Tibial artery (tissue), 4 donors: ENCODE data around the gene ABTB2.

Experiments
- DNase-seq, 2 donors: peaks; one replicate each; pipeline ENCODE4 v3.0.0-alpha.2; 2019
- H3K27ac ChIP-seq, 2 donors: fragments of 200-600 bp; sonication (generic) in 1 of 2; 1 replicate in 1 of 2; 2 replicates in 1 of 2; pipeline ENCODE4 v1.5.1; 2018 to 2019; ENCODE audit warnings: mild to moderate bottlenecking in 1 of 2
- H3K27me3 ChIP-seq, 2 donors: fragments of 200-600 bp; sonication (generic) in 1 of 2; one replicate each; pipeline versions ENCODE4 v1.5.1 to v1.6.0; 2016 to 2019
- H3K36me3 ChIP-seq, 3 donors: fragments of 200-600 bp; sonication (generic) in 2 of 3; one replicate each; pipeline ENCODE4 v1.5.1; 2016 to 2019; ENCODE audit warnings: mild to moderate bottlenecking in 2 of 3
- H3K4me1 ChIP-seq, 4 donors: fragments of 200-600 bp; sonication (generic) in 2 of 4; 1 replicate in 3 of 4; 2 replicates in 1 of 4; pipeline ENCODE4 v1.5.1; 2016 to 2019
- H3K4me3 ChIP-seq, 2 donors: fragments of 200-600 bp; sonication (generic) in 1 of 2; 1 replicate in 1 of 2; 2 replicates in 1 of 2; pipeline ENCODE4 v1.5.1; 2018 to 2019; ENCODE audit warnings: mild to moderate bottlenecking in 2 of 2
- H3K9me3 ChIP-seq, 3 donors: fragments of 200-600 bp; sonication (generic) in 1 of 3; one replicate each; pipeline ENCODE4 v1.5.1; 2016 to 2019
- CTCF ChIP-seq, 2 experiments: fragments of 200-600 bp in 1 of 2; fragments of 450-650 bp in 1 of 2; IDR thresholded peaks; one replicate each; pipeline ENCODE4 v1.5.1; 2017 to 2019; ENCODE audit warnings: antibody characterized with exemption in 2 of 2, mild to moderate bottlenecking in 1 of 2, moderate library complexity in 1 of 2
- intact Hi-C: fragments of 100-400 bp; cut with DNase I; formaldehyde crosslinking; loops from one replicate; pipeline ENCODE4 v1.15.0; 2023; ENCODE audit warnings: low total_unique reads

ABTB2 gene

DNA sequence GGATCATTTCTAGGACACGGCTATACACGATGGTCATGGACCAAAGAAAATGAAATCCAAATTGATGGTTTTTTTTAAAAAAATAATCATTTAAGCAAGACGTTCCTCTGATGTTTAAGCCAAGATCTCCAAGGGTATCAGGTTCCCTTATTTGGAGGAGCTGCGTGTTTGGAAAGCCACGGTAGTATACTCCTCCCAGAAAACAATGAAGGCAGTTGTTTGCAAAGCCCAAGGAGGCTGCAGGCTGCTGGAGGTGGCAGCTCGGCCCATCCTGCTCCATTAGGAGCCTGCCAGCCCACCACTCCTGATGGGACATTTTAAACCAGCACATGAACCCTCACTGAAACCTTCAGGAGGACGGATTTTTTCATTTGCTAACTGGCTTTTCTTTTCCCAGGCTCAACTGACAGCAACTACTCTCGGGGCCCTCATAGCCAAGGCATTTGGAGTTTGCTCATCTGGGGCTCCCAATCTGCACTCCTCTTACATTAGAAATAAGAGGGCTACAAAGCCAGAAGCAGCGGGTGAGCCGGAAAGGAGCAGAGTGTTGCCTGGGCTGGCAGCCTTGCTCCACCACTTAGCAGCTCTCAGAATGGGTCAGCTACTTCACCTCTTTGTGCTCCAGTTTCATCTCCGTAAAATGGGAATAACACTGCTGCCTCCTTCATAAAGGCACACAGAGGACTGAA lies 58.4 kb downstream of the ABTB2 start:
- Histone ChIP-seq H3K4me1 (peaks cover 0 to 14% (median 2%) of the 10 kb centered on the region in 4 donors), H3K4me3 (no peak overlapping the region), H3K36me3 (no peaks in the 10 kb centered on the region), H3K27ac (no peak overlapping the region), H3K9me3 (no peaks in the 10 kb centered on the region), H3K27me3 (no peaks in the 10 kb centered on the region)
- no peak for DNase-seq
- TF ChIP-seq CTCF (IDR thresholded peaks at IDR 0.05): no peak
- intact Hi-C loops: no loop called here

DNA sequence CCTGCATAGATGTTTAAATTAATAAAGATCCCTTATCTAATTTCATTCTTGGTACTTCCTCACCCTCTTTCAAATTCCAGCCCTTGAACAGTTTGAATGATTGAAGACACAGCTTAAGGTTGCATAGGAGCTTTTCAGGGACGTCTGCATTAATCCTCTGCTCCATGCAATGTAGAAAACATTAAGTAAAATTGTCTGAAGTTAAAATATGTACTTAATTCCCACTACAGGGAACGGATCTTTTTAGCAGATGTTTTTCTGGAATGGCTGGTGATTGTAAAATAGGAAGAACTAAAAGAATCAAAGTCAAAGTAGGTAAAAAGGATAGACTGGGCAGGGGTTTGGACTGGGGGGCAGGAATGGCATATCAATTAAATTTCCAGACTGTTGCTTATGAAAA lies 58.9 kb downstream of the ABTB2 start:
- no peak overlapping the region for H3K4me3 ChIP-seq
- no peak for TF ChIP-seq CTCF (IDR thresholded peaks at IDR 0.05)
- intact Hi-C loops: no loop called here
- H3K36me3 ChIP-seq: no peaks in the 10 kb centered on the region
- H3K9me3 ChIP-seq: no peaks in the 10 kb centered on the region
- H3K27me3 ChIP-seq: no peaks in the 10 kb centered on the region
- no peak for DNase-seq
- peaks cover 0 to 14% (median 2%) of the 10 kb centered on the region in 4 donors for H3K4me1 ChIP-seq
- H3K27ac ChIP-seq: no peak overlapping the region

GRCh38 chr11:34296412-34296811 lies 61.4 kb downstream of the ABTB2 start:
- Histone ChIP-seq H3K27me3 (no peaks in the 10 kb centered on the region), H3K4me3 (no peak overlapping the region), H3K27ac (no peak overlapping the region), H3K36me3 (no peaks in the 10 kb centered on the region), H3K9me3 (no peaks in the 10 kb centered on the region), H3K4me1 (peaks cover 0 to 1% (median 0%) of the 10 kb centered on the region in 4 donors)
- intact Hi-C loops: no loop called here
- DNase-seq: no peak
- TF ChIP-seq CTCF (IDR thresholded peaks at IDR 0.05): no peak

GRCh38 chr11:34292546-34292945 lies 65.3 kb downstream of the ABTB2 start:
- DNase-seq: no peak
- H3K27me3 ChIP-seq: no peaks in the 10 kb centered on the region
- no peak overlapping the region for H3K27ac ChIP-seq
- H3K4me3 ChIP-seq: no peak overlapping the region
- no peak for TF ChIP-seq CTCF (IDR thresholded peaks at IDR 0.05)
- intact Hi-C loops: no loop called here
- H3K36me3 ChIP-seq: no peaks in the 10 kb centered on the region
- peaks cover 0 to 10% (median 0%) of the 10 kb centered on the region in 4 donors for H3K4me1 ChIP-seq
- H3K9me3 ChIP-seq: no peaks in the 10 kb centered on the region

DNA sequence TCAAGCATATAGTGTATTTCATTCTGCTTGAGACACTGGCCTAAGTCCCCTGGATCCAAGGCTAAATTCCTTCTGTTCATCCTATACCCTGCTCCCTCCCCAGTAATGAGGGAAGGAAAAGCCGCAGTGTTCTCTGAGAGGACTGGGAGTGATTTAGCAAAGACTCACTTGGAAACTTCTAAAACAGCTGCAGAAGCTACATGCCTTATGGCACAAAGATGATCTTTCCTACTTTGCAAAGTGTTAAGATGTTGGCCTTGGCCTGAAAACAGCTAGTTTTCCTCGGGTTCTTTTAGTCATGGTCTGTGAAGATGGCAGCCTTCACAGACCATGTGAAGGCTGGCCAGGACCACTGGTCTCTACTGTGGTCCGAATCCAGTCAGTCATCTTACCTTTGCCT lies 65.7 kb downstream of the ABTB2 start:
- intact Hi-C loops: no loop called here
- H3K27me3 ChIP-seq: no peaks in the 10 kb centered on the region
- H3K4me1 ChIP-seq: peaks cover 0 to 10% (median 0%) of the 10 kb centered on the region in 4 donors
- H3K27ac ChIP-seq: no peak overlapping the region
- no peaks in the 10 kb centered on the region for H3K9me3 ChIP-seq
- DNase-seq: no peak
- no peaks in the 10 kb centered on the region for H3K36me3 ChIP-seq
- no peak for TF ChIP-seq CTCF (IDR thresholded peaks at IDR 0.05)
- no peak overlapping the region for H3K4me3 ChIP-seq
